Fibroblast of lung (primary cell): Measurements from ENCODE around the gene TINCR. TPM values are rescaled to one million over a fixed set of nuclear protein-coding genes. Genes with fewer than 3 reads are reported as not detected.

Experiments
- DNase-seq, 2 donors: peaks; one replicate each; pipeline versions ENCODE4 v3.0.0 to v3.0.0-alpha.2; 2010; ENCODE audit warnings: low read depth in 2 of 2
- H2AFZ ChIP-seq: 2 replicates; pipeline ENCODE4 v1.5.1; 2012; ENCODE audit warnings: low read length, control low read depth, inconsistent platforms
- H3K27ac ChIP-seq: 2 replicates; pipeline ENCODE4 v1.5.1; 2011; ENCODE audit warnings: low read length, control low read depth; ENCODE audit not compliant: insufficient read depth
- H3K27me3 ChIP-seq: 2 replicates; pipeline ENCODE4 v1.5.1; 2011; ENCODE audit warnings: mild to moderate bottlenecking, low read length; ENCODE audit not compliant: control insufficient read depth, insufficient read depth
- H3K36me3 ChIP-seq: 2 replicates; pipeline ENCODE4 v1.5.1; 2011; ENCODE audit warnings: low read length; ENCODE audit not compliant: control insufficient read depth, insufficient read depth
- H3K4me1 ChIP-seq: 2 replicates; pipeline ENCODE4 v1.5.1; 2011; ENCODE audit warnings: low read length; ENCODE audit not compliant: control insufficient read depth, insufficient read depth; ENCODE audit errors: extremely low read depth
- H3K4me2 ChIP-seq: 2 replicates; pipeline ENCODE4 v1.5.1; 2011; ENCODE audit warnings: low read length, control low read depth; ENCODE audit not compliant: insufficient read depth; ENCODE audit errors: extremely low read depth
- H3K4me3 ChIP-seq, 4 experiments: fragments of 200-600 bp in 1 of 4; sonication (generic) in 1 of 4; replicated peaks in 1 of 4; 2 replicates each; pipeline ENCODE4 v1.5.1; 2011 to 2016; ENCODE audit warnings: low read length in 4 of 4, low read depth in 3 of 4, mild to moderate bottlenecking in 3 of 4, control low read depth in 2 of 4, inconsistent platforms in 1 of 4, mixed read lengths in 1 of 4; ENCODE audit not compliant: insufficient read depth in 1 of 4; ENCODE audit errors: control extremely low read depth in 1 of 4
- H3K79me2 ChIP-seq: 2 replicates; pipeline ENCODE4 v1.5.1; 2012; ENCODE audit warnings: mild to moderate bottlenecking, low read length, inconsistent platforms; ENCODE audit not compliant: control insufficient read depth, insufficient read depth
- H3K9ac ChIP-seq: 2 replicates; pipeline ENCODE4 v1.5.1; 2011; ENCODE audit warnings: mild to moderate bottlenecking, low read length, control low read depth; ENCODE audit not compliant: insufficient read depth
- H3K9me3 ChIP-seq: 2 replicates; pipeline ENCODE4 v1.5.1; 2012; ENCODE audit warnings: low read depth, low read length; ENCODE audit not compliant: control insufficient read depth, insufficient read depth
- H4K20me1 ChIP-seq: 2 replicates; pipeline ENCODE4 v1.5.1; 2011; ENCODE audit warnings: low read length; ENCODE audit not compliant: control insufficient read depth, insufficient read depth; ENCODE audit errors: extremely low read depth
- CTCF ChIP-seq, 2 donors: IDR thresholded peaks in 1 of 2; conservative IDR thresholded peaks in 1 of 2; 1 replicate in 1 of 2; 2 replicates in 1 of 2; pipeline ENCODE4 v1.5.1; 2011 to 2012; ENCODE audit warnings: low read length in 2 of 2, control low read depth in 1 of 2, inconsistent platforms in 1 of 2, low read depth in 1 of 2, mild to moderate bottlenecking in 1 of 2
- EZH2 ChIP-seq: IDR thresholded peaks from 2 replicates; pipeline ENCODE4 v1.5.1; 2012; ENCODE audit warnings: low read length, control low read depth, mild to moderate bottlenecking; ENCODE audit errors: missing control alignments
- polyA plus RNA-seq, 2 donors: library from polyadenylated mRNA; depleted of rRNA in 1 of 2; stranded (reverse) in 1 of 2; unstranded in 1 of 2; fragments of >200 nt; gene quantifications; 2 replicates each; pipeline ENCODE4 v1.2.1, GENCODE V29; 2011 to 2012; ENCODE audit warnings: missing spikeins in 1 of 2
- total RNA-seq: library from RNA; depleted of rRNA; stranded (reverse); fragments of >200 nt; gene quantifications from 2 replicates; pipeline ENCODE4 v1.2.1, GENCODE V29; 2014

The TINCR gene
- total and polyA plus RNA-seq, 2 donors (not counting 1 experiment from before 2014, with no cell fraction given) = 0.06 to 0.17 TPM

- Histone ChIP-seq H2AFZ (no peak overlapping the region), H3K79me2 (no peaks in the 10 kb centered on the region), H3K4me1 (no peaks in the 10 kb centered on the region), H3K4me2 (no peak overlapping the region), H3K27me3 (no peaks in the 10 kb centered on the region), H4K20me1 (no peaks in the 10 kb centered on the region), H3K9ac (no peak overlapping the region), H3K4me3 (no peak overlapping the region), H3K36me3 (peaks cover 30% of the 10 kb centered on the region), H3K27ac (no peak overlapping the region), H3K9me3 (no peaks in the 10 kb centered on the region)
- TF ChIP-seq EZH2 = no peak
- DNase-seq = no peak
Measured at GRCh38 chr19:5592531-5593342, 25.0 kb upstream of the TINCR start.

GRCh38 chr19:5591476-5591875, 23.7 kb upstream of the TINCR start:
- H4K20me1 ChIP-seq = no peaks in the 10 kb centered on the region
- no peaks in the 10 kb centered on the region for H3K27me3 ChIP-seq
- H3K9ac ChIP-seq = no peak overlapping the region
- H3K4me2 ChIP-seq = no peak overlapping the region
- H2AFZ ChIP-seq = no peak overlapping the region
- no peaks in the 10 kb centered on the region for H3K4me1 ChIP-seq
- no peak for DNase-seq
- TF ChIP-seq CTCF (conservative IDR thresholded peaks at IDR 0.05 in 1 of 2, IDR thresholded peaks at IDR 0.05 in 1 of 2; ENCODE audit: low read depth in 1 of 2, low read length in 2 of 2) (no peak), EZH2 (no peak)
- no peaks in the 10 kb centered on the region for H3K9me3 ChIP-seq
- no peak overlapping the region for H3K4me3 ChIP-seq
- H3K27ac ChIP-seq = no peak overlapping the region
- no peaks in the 10 kb centered on the region for H3K79me2 ChIP-seq
- H3K36me3 ChIP-seq = peaks cover 34% of the 10 kb centered on the region

- Histone ChIP-seq H3K27ac (no peak overlapping the region), H3K9ac (no peak overlapping the region), H2AFZ (no peak overlapping the region), H3K9me3 (no peaks in the 10 kb centered on the region), H3K4me2 (no peak overlapping the region), H3K36me3 (peaks cover 34% of the 10 kb centered on the region), H3K27me3 (no peaks in the 10 kb centered on the region), H4K20me1 (no peaks in the 10 kb centered on the region), H3K79me2 (no peaks in the 10 kb centered on the region), H3K4me1 (no peaks in the 10 kb centered on the region), H3K4me3 (no peak overlapping the region)
- TF ChIP-seq CTCF (conservative IDR thresholded peaks at IDR 0.05 in 1 of 2, IDR thresholded peaks at IDR 0.05 in 1 of 2; ENCODE audit: low read depth in 1 of 2, low read length in 2 of 2) (no peak), EZH2 (no peak)
- no peak for DNase-seq
Measured at GRCh38 chr19:5590865-5591154, 23.1 kb upstream of the TINCR start.
